K562 (cell line): ENCODE data around the gene PDLIM7. TPM values are rescaled to one million over a fixed set of nuclear protein-coding genes. Genes with fewer than 3 reads are reported as not detected.

Source experiments
- DEAF1 ChIP-seq: fragments of 450-650 bp; formaldehyde crosslinking; IDR thresholded peaks from 2 replicates; pipeline ENCODE4 v1.4.0; 2020; ENCODE audit warnings: mild to moderate bottlenecking, moderate library complexity
- GTF3C2 ChIP-seq: IDR thresholded peaks from 3 replicates; pipeline ENCODE4 v1.6.1; 2011; ENCODE audit warnings: borderline replicate concordance, mild to moderate bottlenecking, moderate library complexity; ENCODE audit not compliant: insufficient read length; ENCODE audit errors: extremely low read depth
- REST ChIP-seq, 2 experiments: fragments of 450-650 bp; formaldehyde crosslinking in 1 of 2; IDR thresholded peaks; 2 replicates each; pipeline versions ENCODE4 v1.4.0 to v1.6.1; 2014 to 2020; ENCODE audit warnings: mild to moderate bottlenecking in 2 of 2, borderline replicate concordance in 1 of 2, low read depth in 1 of 2
- polyA plus RNA-seq, 8 experiments: library from polyadenylated mRNA; depleted of rRNA in 4 of 8; stranded (reverse) in 5 of 8; unstranded in 3 of 8; fragments of >200 nt; fragmentation: Nextera tagmentation in 2 of 8; fragmentation: Illumina TruSeq in 1 of 8; extraction: Ambion mirVana in 2 of 8; extraction: Trizol in 1 of 8; gene quantifications; 2 replicates each; pipeline versions ENCODE4 v1.2.1 to v1.2.3, GENCODE V29; 2011 to 2014; ENCODE audit warnings: inconsistent platforms in 1 of 8, missing spikeins in 1 of 8
- total RNA-seq, 7 experiments: library from RNA; depleted of rRNA in 6 of 7; stranded (reverse); fragments of >200 nt in 6 of 7; fragmentation: Illumina TruSeq in 2 of 7; extraction: Trizol in 2 of 7; gene quantifications; 2 replicates each; pipeline versions ENCODE4 v1.2.1 to v1.2.3, GENCODE V29; 2011 to 2021; ENCODE audit warnings: low replicate concordance in 1 of 7

PDLIM7 gene
- total and polyA plus RNA-seq, 9 of the 15 experiments (the other 6 are each of a cell fraction or from before 2014, with no cell fraction given), result 2.1 to 124 (median 32.6) TPM

- no peak for TF ChIP-seq GTF3C2
- TF ChIP-seq REST (IDR thresholded peaks at IDR 0.05; ENCODE audit: borderline replicate concordance), result peak; percentile 88
- no peak for TF ChIP-seq REST (CRISPR knock-in tag; IDR thresholded peaks at IDR 0.05; ENCODE audit: low read depth)
- peak; percentile 66 for TF ChIP-seq DEAF1 (CRISPR knock-in tag)
- TF ChIP-seq, all 486 proteins: peak for 119
Measured at GRCh38 chr5:177491429-177491945, 5.9 kb downstream of the PDLIM7 start (continued).
